GM12801 (cell line): ENCODE measurements around the gene CMTM6.

Source experiments
- CTCF ChIP-seq: IDR thresholded peaks from one replicate; pipeline ENCODE4 v1.5.1; 2011; ENCODE audit warnings: control low read depth; ENCODE audit not compliant: insufficient read length; ENCODE audit errors: extremely low read depth

Gene CMTM6

GRCh38 chr3:32484436-32484835 lies 18.2 kb downstream of the CMTM6 start:
- no peak for TF ChIP-seq CTCF

- no peak for TF ChIP-seq CTCF
These were observed 18.9 kb downstream of the CMTM6 start for GRCh38 chr3:32483772-32484171.

GRCh38 chr3:32482693-32483092 lies 20.0 kb downstream of the CMTM6 start:
- no peak for TF ChIP-seq CTCF

GRCh38 chr3:32481791-32482631 lies 20.6 kb downstream of the CMTM6 start:
- no peak for TF ChIP-seq CTCF

GRCh38 chr3:32480604-32481003 lies 22.0 kb downstream of the CMTM6 start:
- no peak for TF ChIP-seq CTCF

- no peak for TF ChIP-seq CTCF
These were observed 28.5 kb downstream of the CMTM6 start for GRCh38 chr3:32474201-32474600.

GRCh38 chr3:32471246-32471645 lies 31.4 kb downstream of the CMTM6 start:
- no peak for TF ChIP-seq CTCF
